GM23338 (cell line): ENCODE results near the gene APBA2. TPM values are rescaled to one million over a fixed set of nuclear protein-coding genes. Genes with fewer than 3 reads are reported as not detected.

Source experiments
- ATAC-seq: fragments of 200-7000 bp; cut with Tn5 transposase; 3 replicates; pipeline ENCODE4 v1.9.1; 2020
- DNase-seq: peaks from one replicate; pipeline ENCODE4 v3.0.0-alpha.2; 2015; ENCODE audit warnings: low spot score
- H2AFZ ChIP-seq: fragments of 200-600 bp; sonication (generic); 2 replicates; pipeline ENCODE4 v1.8.0; 2016; ENCODE audit warnings: antibody characterized with exemption, mild to moderate bottlenecking, moderate library complexity
- H3F3A ChIP-seq: fragments of 200-600 bp; sonication (generic); replicated peaks from 2 replicates; pipeline ENCODE4 v1.8.0; 2017; ENCODE audit warnings: antibody characterized with exemption, mixed run types, low read depth
- H3K27ac ChIP-seq: fragments of 200-600 bp; sonication (generic); 2 replicates; pipeline ENCODE4 v1.6.1; 2016; ENCODE audit warnings: low read depth
- H3K27me3 ChIP-seq: fragments of 200-600 bp; sonication (generic); 2 replicates; pipeline ENCODE4 v1.8.0; 2016; ENCODE audit warnings: mild to moderate bottlenecking, mixed run types, moderate library complexity; ENCODE audit not compliant: insufficient read depth
- H3K36me3 ChIP-seq: fragments of 200-600 bp; sonication (generic); 2 replicates; pipeline ENCODE4 v1.8.0; 2016; ENCODE audit warnings: mild to moderate bottlenecking; ENCODE audit not compliant: insufficient read depth
- H3K4me1 ChIP-seq: fragments of 200-600 bp; sonication (generic); 2 replicates; pipeline ENCODE4 v1.8.0; 2016; ENCODE audit warnings: mild to moderate bottlenecking, moderate library complexity; ENCODE audit not compliant: insufficient read depth
- H3K4me2 ChIP-seq: fragments of 200-600 bp; sonication (generic); 2 replicates; pipeline ENCODE4 v1.7.1; 2017; ENCODE audit warnings: mixed run types
- H3K4me3 ChIP-seq: fragments of 200-600 bp; sonication (generic); 2 replicates; pipeline ENCODE4 v1.6.1; 2016; ENCODE audit warnings: mixed run types
- H3K79me2 ChIP-seq: fragments of 200-600 bp; sonication (generic); replicated peaks from 2 replicates; pipeline ENCODE4 v1.8.0; 2017; ENCODE audit warnings: mild to moderate bottlenecking; ENCODE audit not compliant: insufficient read depth
- H3K9me2 ChIP-seq: fragments of 200-600 bp; sonication (generic); 2 replicates; pipeline ENCODE4 v1.8.0; 2017; ENCODE audit not compliant: insufficient read depth
- H4K20me1 ChIP-seq: fragments of 200-600 bp; sonication (generic); replicated peaks from 2 replicates; pipeline ENCODE4 v1.8.0; 2017; ENCODE audit warnings: mild to moderate bottlenecking; ENCODE audit not compliant: insufficient read depth
- H3K27ac Mint-ChIP-seq: 2 replicates; pipeline ENCODE4 v1.8.0; 2020; ENCODE audit warnings: inconsistent platforms, mild to moderate bottlenecking, moderate library complexity, mixed read lengths
- H3K27me3 Mint-ChIP-seq: 3 replicates; pipeline ENCODE4 v1.8.0; 2022; ENCODE audit warnings: low read depth, mild to moderate bottlenecking, moderate library complexity, mixed read lengths, inconsistent platforms; ENCODE audit not compliant: insufficient read depth, poor library complexity
- H3K36me3 Mint-ChIP-seq: 3 replicates; pipeline ENCODE4 v1.8.0; 2021; ENCODE audit warnings: low read depth, mild to moderate bottlenecking, inconsistent platforms, moderate library complexity, mixed read lengths
- H3K4me1 Mint-ChIP-seq: 3 replicates; pipeline ENCODE4 v1.8.0; 2020; ENCODE audit warnings: mild to moderate bottlenecking, inconsistent platforms, mixed read lengths
- H3K4me3 Mint-ChIP-seq: 3 replicates; pipeline ENCODE4 v1.8.0; 2021; ENCODE audit warnings: moderate library complexity, mild to moderate bottlenecking, inconsistent platforms, mixed read lengths
- H3K9me3 Mint-ChIP-seq: 3 replicates; pipeline ENCODE4 v1.8.0; 2020; ENCODE audit warnings: moderate library complexity, mild to moderate bottlenecking, inconsistent platforms, mixed read lengths
- CTCF ChIP-seq, 2 experiments: fragments of 200-600 bp in 1 of 2; sonication (generic) in 1 of 2; conservative IDR thresholded peaks; 2 replicates each; pipeline versions ENCODE4 v1.5.1 to v1.6.1; 2016 to 2017; ENCODE audit warnings: antibody characterized with exemption in 2 of 2, low read depth in 2 of 2, mild to moderate bottlenecking in 2 of 2, moderate library complexity in 1 of 2
- EZH2 ChIP-seq: fragments of 200-600 bp; sonication (generic); IDR thresholded peaks from one replicate; pipeline ENCODE4 v1.8.0; 2017; ENCODE audit warnings: antibody characterized with exemption, mild to moderate bottlenecking, low read depth; ENCODE audit not compliant: unreplicated experiment
- JUNB ChIP-seq: IDR thresholded peaks from one replicate; pipeline ENCODE4 v1.6.1; 2016; ENCODE audit warnings: antibody characterized with exemption; ENCODE audit not compliant: unreplicated experiment
- NANOG ChIP-seq: IDR thresholded peaks from 2 replicates; pipeline ENCODE4 v1.6.1; 2016; ENCODE audit warnings: antibody characterized with exemption, borderline replicate concordance
- POLR2AphosphoS5 ChIP-seq: IDR thresholded peaks from 2 replicates; pipeline ENCODE4 v1.6.1; 2016; ENCODE audit warnings: antibody characterized with exemption, low read depth
- STAT1 ChIP-seq: IDR thresholded peaks from one replicate; pipeline ENCODE4 v1.6.1; 2016; ENCODE audit warnings: antibody characterized with exemption; ENCODE audit not compliant: unreplicated experiment
- ZNF114 ChIP-seq: fragments of 250-450 bp; sonication (Bioruptor Pico); IDR thresholded peaks from 2 replicates; pipeline ENCODE4 v1.5.0; 2020; ENCODE audit warnings: mild to moderate bottlenecking, moderate library complexity
- ZNF331 ChIP-seq: fragments of 250-450 bp; sonication (Bioruptor Pico); IDR thresholded peaks from 2 replicates; pipeline ENCODE4 v1.5.0; 2020; ENCODE audit warnings: low read depth, mild to moderate bottlenecking, moderate library complexity
- ZNF462 ChIP-seq: fragments of 250-450 bp; sonication (Bioruptor Pico); IDR thresholded peaks from 2 replicates; pipeline ENCODE4 v1.5.0; 2020; ENCODE audit warnings: mild to moderate bottlenecking, moderate library complexity
- polyA plus RNA-seq: library from polyadenylated mRNA; unstranded; fragments of >200 nt; fragmentation: Nextera tagmentation; extraction: Ambion mirVana; gene quantifications from 2 replicates; pipeline ENCODE4 v1.2.1, GENCODE V29; 2016
- total RNA-seq: library from RNA; depleted of rRNA; stranded (reverse); fragments of >200 nt; shearing (Covaris generic); gene quantifications from 2 replicates; pipeline ENCODE4 v1.2.3, GENCODE V29; 2014

The APBA2 gene
- total and polyA plus RNA-seq, 2 experiments from 2014 or later, result 5.9 to 24.7 TPM

GRCh38 chr15:28903555-28903954 is 17.8 kb downstream of the APBA2 start (continued):
- TF ChIP-seq ZNF462 (CRISPR knock-in tag), result no peak

GRCh38 chr15:28904003-28904402 is 18.2 kb downstream of the APBA2 start:
- Histone ChIP-seq H3K27ac (no peak overlapping the region), H2AFZ (no peak overlapping the region), H3K4me2 (no peak overlapping the region), H3K4me3 (no peak overlapping the region), H3K79me2 (peaks cover 6% of the 10 kb centered on the region; the same call in 1 of the 2 replicates), H3K4me1 (no peaks in the 10 kb centered on the region), H4K20me1 (no peaks in the 10 kb centered on the region), H3F3A (no peaks in the 10 kb centered on the region), H3K36me3 (no peaks in the 10 kb centered on the region), H3K27me3 (no peaks in the 10 kb centered on the region), H3K9me2 (no peaks in the 10 kb centered on the region)
- no peak for ATAC-seq
- Mint-ChIP-seq H3K4me3 (no peak overlapping the region), H3K36me3 (peaks cover 2% of the 10 kb centered on the region; the same call in 2 of the 3 replicates), H3K4me1 (peaks cover 3% of the 10 kb centered on the region; the same call in 2 of the 3 replicates), H3K27ac (no peak overlapping the region), H3K27me3 (peaks cover 7% of the 10 kb centered on the region), H3K9me3 (peaks cover 5% of the 10 kb centered on the region)
- no peak for DNase-seq
- TF ChIP-seq ZNF462 (CRISPR knock-in tag), result no peak
- no peak for TF ChIP-seq JUNB
- TF ChIP-seq EZH2, result no peak
- TF ChIP-seq NANOG, result no peak
- no peak for TF ChIP-seq STAT1
- TF ChIP-seq POLR2AphosphoS5, result no peak
- TF ChIP-seq ZNF331 (CRISPR knock-in tag), result no peak
- TF ChIP-seq CTCF (conservative IDR thresholded peaks at IDR 0.05; ENCODE audit: low read depth in 2 of 2), result no peak
- no peak for TF ChIP-seq ZNF114 (CRISPR knock-in tag)
